GM21526 (cell line): ENCODE measurements around the gene TRPM5.

Source experiments
- ATAC-seq: cut with Tn5 transposase; IDR thresholded peaks from one replicate; pipeline ENCODE4 v1.9.1; 2021; ENCODE audit warnings: moderate library complexity; ENCODE audit not compliant: unreplicated experiment, low FRiP score

TRPM5 gene

GRCh38 chr11:2459016-2459725 lies 14.9 kb upstream of the TRPM5 start:
- no peak for ATAC-seq

- no peak for ATAC-seq
Observed at GRCh38 chr11:2458321-2458720, 14.0 kb upstream of the TRPM5 start.

GRCh38 chr11:2453436-2453835 lies 9.1 kb upstream of the TRPM5 start:
- ATAC-seq, result no peak

- ATAC-seq, result no peak
Observed at GRCh38 chr11:2452321-2453012, 8.2 kb upstream of the TRPM5 start.

GRCh38 chr11:2451916-2452315 lies 7.6 kb upstream of the TRPM5 start:
- no peak for ATAC-seq

- no peak for ATAC-seq
Observed at GRCh38 chr11:2451336-2451735, 7.0 kb upstream of the TRPM5 start.

- ATAC-seq, result no peak
Observed at GRCh38 chr11:2450321-2451041, 6.2 kb upstream of the TRPM5 start.

GRCh38 chr11:2449548-2450320 lies 5.4 kb upstream of the TRPM5 start:
- no peak for ATAC-seq

GRCh38 chr11:2448661-2449547 lies 4.6 kb upstream of the TRPM5 start:
- ATAC-seq, result no peak

- ATAC-seq, result no peak
Observed at GRCh38 chr11:2447951-2448650, 3.8 kb upstream of the TRPM5 start.

GRCh38 chr11:2447253-2447950 lies 3.1 kb upstream of the TRPM5 start:
- no peak for ATAC-seq

- ATAC-seq, result no peak
Observed at GRCh38 chr11:2446590-2447252, 2.4 kb upstream of the TRPM5 start.

- ATAC-seq, result no peak
Observed at GRCh38 chr11:2445746-2446551, 1.6 kb upstream of the TRPM5 start.

- ATAC-seq, result no peak
Observed at GRCh38 chr11:2444821-2445745, 769 bp upstream of the TRPM5 start, which contains the start of gene KCNQ1. TSS of gene KCNQ1 (plus strand) at chr11:2445008. CDS start at chr11:2445099, 91 bp downstream.

GRCh38 chr11:2443406-2443805 lies 908 bp downstream of the TRPM5 start:
- ATAC-seq, result no peak

- ATAC-seq, result no peak
Observed at GRCh38 chr11:2442589-2442988, 1.7 kb downstream of the TRPM5 start.
